Mucosa of gallbladder (tissue), 1 donor: ENCODE measurements around the gene PLPP3. TPM values are rescaled to one million over a fixed set of nuclear protein-coding genes. Genes with fewer than 3 reads are reported as not detected.

ENCODE experiments used
- DNase-seq: peaks from one replicate; pipeline ENCODE4 v3.0.0-alpha.2; 2020; ENCODE audit warnings: low spot score
- total RNA-seq: library from RNA; stranded (reverse); gene quantifications from one replicate; pipeline ENCODE4 v1.2.1, GENCODE V29; 2021
- donor health status: DM: no; HTN: no; CAD: no.

PLPP3 gene
- total RNA-seq, 1 donor from 2014 or later: 68.2 TPM

DNA sequence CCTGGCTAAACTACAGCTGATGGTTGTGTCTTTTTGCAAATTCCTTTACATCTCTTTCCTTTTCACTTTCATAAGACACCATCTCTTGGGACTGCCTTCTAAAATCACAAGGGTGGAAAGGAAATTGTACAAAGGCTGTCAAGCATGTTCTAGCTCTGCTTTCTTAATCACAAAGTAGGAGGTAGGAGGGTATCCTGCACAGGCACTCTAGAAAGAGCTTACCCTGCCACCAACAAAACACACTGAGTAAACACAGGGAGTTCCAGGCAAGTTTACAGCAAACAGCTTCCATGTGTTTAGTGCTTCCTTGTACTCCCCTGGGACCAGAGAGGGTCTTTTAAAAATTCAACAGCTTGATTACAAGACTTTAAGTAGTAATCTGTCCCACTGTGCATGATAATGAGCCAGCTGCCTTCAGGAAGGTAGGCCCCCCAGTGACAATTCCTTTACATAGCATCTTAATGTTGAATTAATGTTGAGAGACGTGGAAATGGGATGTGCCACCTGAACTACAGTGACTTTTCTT, 2.4 kb downstream of the PLPP3 start:
- DNase-seq: no peak

DNA sequence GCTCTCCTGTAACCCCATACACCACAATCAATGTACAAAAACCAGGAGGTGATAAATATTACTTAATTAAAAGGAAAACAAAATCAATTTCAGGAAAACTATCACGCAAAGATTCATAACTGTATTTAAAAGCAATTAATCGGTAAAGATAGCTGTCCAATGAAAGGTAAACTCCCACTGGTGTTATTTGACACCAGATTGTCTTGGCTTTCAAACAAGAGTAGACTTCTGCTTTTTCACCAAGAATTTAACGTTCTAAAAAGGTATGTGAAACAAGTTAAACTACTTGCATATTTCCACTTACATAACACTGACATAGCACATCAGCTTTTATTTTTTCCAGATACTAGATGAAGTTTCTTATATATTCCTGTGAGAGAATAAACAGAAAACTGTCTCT, 3.5 kb downstream of the PLPP3 start:
- DNase-seq: no peak

DNA sequence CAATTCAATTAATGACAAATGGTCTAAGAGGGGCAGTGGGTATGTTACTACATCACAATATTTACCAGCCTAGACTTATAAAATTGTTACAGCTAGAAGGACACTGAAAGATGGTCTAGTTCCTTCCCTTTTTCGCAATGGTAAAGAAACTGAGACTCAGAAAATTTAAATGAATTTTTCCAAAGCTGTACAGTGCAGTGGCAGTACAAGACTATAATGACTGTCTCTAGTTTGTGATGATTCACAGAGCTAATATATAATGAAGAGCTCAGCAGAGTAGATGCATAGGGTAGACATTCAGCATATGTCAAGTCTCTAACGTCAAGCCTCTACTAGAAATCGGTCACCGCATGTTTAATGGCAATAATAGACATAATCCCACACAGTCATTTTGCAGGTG, 4.6 kb downstream of the PLPP3 start:
- no peak for DNase-seq

DNA sequence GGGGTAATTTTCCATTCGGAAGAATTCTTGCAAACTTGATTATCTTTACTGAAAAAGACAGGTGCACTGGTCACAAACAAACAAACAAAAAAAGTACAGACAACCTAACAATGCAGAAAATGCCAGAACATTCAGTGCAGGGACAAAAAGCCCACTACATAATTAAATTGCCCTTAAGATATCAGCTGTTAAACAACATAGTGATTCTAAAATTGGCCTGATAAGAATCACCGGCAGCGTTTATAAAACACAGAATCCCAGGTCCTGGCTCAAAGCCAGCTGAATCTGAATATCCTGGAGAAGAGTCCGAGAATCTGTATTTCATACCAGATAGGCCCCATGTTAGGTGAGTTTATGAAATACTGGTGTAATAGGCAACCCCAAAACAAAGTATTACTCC, 6.1 kb downstream of the PLPP3 start:
- DNase-seq: no peak

DNA sequence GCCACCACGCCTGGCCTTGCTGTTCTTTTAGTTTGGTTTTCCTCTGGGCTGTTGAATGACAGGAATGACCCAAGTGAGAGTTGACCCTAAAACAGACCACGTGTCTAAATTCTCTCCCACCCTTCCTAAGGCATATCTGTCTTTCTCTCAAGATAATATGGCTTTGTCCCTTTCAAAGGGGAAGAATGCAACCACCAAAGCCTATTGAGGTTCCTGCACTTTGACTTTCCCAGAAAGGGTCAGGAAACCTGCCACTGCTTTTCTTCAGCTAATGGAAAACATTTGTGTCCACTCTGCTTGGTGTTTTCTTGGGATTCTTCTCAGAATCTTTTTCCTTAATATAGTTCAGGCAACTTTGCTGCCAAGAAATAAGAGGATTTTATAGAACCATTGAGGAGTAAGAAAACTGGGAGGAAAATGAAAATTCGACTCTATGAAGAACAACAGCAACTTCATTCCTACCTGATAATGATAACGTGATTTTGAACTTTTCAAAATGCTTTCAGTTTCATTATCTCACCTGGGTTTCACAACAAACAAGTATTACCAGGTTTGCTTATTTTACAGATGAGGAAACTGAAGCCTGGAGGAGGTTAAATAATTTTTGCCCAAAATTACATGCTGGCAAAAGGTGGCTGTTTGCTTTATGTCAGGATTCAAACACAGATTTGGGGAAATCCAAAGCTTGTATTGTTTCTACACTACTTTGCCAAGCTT, 6.9 kb downstream of the PLPP3 start:
- no peak for DNase-seq

DNA sequence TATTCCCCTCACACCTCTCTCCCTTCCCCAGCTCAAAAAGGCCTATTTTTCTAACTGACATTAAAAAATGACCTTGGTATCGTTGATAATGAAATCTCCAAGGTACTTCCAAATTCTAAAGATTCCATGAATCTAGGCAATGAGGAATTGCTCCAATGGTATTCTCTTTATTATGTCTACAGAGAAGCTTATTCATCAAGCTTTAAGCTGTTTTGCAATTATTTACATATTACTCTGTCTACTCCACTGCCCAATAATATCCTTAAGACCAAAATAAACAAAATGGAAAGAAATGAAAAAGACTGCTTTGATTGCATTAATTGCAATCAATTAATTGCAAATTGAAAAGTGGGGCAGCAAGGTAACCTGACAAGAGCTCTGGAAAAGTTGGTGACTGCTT, 7.9 kb downstream of the PLPP3 start:
- no peak for DNase-seq

DNA sequence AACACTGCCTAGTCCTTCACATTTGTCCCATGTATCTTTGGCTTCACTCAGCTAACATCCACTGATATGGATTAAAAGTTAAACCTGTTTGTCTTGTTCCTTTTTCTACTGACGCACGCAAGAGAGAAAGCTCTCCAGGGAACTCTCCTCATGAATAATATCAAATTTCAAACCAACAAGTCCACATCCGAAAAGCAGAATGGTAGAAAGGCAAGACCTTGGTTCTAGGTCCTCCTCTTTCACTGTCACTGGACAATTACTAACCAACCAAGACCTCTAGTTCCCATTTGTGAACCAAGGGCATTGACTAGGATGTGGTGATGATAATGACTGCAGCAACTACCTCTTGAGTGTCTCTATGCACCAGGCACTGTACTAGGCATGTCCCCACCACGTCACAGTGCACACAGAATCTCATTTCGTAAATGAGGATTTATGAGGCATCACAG, 8.4 kb downstream of the PLPP3 start:
- DNase-seq: no peak

DNA sequence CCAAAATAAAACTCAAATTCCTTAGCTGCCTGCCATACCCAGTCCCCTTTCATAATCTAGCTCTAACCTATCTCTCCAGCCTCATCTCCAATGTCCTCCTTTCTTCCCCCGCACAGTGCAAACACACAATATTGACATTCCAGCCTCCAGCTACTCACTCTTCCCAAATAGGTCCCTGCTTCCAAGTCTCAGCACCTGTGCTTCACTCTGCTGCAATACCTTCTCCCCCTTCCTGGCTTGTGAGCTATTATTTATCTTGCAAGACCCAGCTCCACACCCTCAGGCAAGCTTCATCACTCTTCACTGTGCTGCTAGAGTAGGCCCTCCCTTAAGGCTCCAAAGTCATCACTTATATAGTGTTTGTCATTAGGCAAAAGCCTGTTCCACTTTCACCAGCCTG, 9.7 kb downstream of the PLPP3 start:
- no peak for DNase-seq

DNA sequence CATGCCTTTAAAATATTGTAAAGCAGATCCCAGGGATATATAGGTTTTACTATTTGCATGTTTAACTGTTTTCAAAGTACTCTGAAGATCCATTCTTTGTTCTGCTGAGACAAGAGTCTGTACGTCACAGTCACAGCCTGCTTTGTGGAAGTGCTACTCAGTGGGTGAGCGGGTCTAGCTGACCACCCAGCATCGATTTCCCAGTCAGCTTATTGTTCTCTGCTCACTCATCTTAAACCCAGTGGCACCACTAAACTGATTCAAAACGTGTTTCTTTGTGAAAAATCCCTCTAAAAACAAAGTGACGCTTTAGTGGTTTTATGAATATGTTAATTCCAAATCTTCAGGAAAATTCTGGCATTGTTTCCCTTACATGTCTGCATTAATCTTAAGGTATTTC, 12.4 kb downstream of the PLPP3 start:
- DNase-seq: no peak

DNA sequence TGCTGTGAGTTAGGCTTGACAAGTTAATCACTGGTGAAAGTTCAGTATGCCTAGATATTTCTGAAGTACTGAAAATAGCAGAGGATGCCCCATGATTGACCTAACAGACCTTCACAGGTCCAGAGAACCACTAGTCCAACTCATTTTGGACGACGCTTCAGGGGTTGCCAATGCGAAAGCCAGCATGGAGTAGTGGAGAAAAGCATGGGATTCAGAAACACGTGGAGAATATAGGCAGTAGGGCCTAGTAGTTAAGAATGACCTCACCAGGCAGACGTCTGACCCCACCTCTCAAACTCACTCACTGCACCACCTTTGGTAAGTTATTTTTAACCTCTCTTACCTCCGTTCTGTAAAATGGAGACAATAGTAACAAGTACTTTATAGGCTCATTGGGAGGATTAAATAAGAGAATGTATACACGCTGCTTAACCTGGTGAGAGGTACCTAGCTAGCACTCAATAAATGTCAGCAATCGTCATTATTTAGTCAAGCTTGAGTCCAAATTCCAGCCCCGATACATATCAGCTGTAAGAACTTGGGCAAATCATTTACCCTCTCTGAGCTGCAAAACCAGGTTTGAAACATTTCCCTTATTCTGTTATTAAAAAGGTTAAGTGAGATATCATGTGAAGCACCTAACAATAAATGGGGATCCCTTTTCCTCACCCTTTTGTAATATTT, 13.2 kb downstream of the PLPP3 start:
- DNase-seq: no peak

DNA sequence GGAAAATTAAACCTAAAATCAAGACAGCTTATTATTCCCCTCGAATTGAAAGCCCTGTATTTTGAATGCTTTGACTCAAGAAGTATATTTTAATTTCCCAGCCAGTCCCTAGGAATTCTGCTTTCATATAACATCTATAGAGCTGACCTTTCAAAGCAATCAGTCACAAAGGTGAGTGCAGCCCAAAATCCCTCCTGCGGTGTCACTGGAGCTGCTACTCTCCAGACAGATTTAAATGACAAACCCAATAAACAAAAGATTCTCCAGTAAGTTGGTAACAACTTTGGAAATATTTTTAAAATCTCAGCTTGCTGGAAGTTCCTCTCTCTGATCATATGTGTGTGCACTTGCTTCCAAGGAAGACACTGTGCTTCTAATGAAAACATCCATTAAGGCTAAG, 14.7 kb downstream of the PLPP3 start:
- no peak for DNase-seq

DNA sequence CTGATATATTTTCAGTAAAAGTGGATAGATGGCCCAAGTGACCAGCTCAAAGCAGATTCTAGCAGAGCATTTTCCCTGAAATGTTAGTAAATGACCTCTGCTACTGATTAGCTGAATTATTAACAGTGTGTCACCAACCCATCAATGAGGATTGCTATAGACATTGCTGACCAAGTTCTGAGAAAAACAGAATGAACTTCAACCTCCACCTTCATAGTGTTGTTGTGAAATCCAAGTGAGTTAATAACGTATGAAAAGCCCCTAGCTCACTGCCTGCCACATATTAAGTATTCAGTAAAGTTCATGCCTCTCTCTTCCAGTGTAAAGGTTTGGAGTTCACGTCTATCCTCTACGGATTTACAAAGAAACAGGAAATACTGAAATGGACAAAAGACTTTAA, 15.8 kb downstream of the PLPP3 start:
- DNase-seq: no peak

DNA sequence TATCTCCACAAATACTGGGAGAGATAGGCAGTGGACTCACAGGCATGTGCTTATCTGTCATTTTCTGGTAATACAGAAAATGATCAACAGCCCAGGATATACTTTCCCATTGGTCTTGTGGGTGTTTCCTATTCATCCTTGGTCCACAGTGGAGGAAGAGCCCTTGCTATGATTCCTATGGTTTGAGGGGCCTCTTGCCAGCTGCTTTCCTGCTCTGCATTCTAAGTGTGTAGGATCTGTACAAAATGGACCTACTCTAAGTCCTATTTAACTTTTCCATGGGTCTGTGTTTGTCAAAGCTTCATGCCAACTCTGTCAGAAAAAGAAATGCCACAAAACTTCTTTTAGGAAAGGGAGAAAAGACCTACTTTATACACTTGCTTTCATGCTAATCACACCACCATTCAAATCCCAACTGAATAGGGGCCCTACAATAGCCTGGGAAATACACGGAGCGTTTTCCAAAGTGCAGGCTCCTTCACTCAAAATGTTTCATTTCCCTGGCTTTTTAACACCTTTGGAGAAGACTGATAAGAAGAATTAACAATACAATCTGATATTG, 16.4 kb downstream of the PLPP3 start:
- no peak for DNase-seq

DNA sequence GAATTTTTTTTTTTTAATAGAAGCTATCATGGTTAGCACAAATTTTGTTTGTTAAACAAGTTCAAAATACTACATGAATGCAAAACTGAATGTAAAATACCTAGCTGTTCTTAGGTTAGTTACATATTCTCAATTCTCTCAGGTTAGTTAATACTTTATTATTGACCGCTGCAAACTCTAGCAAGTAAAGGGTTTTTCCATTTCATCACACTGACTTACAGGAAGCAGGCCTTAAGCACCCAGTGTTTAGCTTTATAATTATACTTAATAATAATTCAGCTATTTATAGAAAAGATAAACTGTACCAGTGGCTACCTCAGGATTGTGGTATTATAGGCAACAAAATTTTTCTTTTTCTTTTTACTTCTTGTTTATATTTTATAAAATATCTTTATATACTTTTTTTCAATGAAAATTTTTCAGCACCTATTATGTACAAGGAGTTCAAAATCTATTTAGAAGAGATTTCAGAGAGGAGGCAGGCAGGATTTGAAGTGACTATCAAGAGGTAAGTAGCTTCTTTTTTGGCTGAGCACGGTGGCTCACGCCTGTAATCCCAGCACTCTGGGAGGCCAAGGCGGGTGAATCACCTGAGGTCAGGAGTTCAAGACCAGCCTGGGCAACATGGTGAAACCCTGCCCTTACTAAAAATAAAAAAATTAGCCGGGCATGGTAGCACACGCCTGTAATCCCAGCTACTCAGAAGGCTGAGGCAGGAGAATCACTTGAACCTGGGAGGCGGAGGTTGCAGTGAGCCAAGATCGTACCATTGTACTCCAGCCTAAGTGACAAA, 17.9 kb downstream of the PLPP3 start:
- DNase-seq: no peak

DNA sequence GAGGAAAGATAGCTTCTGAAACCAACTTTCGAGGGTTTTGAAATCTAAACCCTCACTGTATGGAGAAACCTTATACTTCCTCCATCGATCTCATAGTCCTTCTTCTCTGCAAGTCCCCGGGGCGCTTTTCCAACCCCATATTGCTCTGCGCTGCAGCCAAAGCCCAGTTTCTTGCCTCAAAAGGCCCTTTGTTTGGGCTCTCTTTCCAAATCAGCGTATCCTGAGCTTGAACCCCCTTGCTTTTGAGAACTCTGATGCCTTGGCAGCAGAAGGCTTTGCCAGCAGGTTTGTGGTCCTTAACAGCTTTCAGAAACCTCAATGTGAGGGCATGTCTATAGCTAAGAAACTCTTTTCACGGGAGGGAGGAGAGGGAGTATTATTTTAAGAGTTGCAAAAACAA, 21.6 kb downstream of the PLPP3 start:
- DNase-seq: no peak

DNA sequence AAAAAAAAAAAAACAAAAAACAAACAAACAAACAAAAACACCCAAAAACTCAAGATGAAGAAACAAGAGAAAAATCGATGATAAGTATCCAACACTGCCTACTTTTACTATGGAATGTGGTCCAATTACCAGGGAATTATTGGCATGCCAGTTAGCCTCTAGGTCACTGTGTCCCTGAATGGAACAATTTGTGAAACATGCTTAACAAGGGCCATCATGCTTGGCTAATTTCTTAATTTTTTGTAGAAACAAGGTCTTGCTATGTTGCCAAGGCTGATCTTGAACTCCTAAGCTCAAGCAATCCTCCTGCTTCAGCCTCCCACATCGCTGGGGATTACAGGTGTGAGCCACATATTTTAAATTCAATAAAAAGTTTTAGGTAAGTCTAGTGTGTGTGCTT, 23.9 kb downstream of the PLPP3 start:
- DNase-seq: no peak

DNA sequence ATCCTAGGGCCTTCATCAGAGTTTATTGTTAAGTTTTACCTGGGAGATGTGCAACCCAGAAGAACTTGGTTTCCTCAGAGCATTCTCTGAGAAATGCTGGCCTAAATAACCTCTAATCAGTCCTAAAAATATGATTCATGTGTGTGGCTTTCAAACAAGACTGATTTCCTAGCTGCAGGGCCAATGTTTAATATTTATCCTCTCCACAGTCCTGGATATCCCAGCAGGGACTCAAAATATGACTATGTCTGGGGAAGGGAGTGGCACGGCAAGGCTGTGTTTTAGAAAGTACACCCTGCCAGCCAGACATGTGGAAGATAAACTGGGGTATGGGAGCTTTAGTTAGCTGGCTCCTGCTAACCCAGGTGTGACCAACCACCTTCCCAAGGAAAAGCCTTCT, 26.3 kb downstream of the PLPP3 start:
- no peak for DNase-seq

DNA sequence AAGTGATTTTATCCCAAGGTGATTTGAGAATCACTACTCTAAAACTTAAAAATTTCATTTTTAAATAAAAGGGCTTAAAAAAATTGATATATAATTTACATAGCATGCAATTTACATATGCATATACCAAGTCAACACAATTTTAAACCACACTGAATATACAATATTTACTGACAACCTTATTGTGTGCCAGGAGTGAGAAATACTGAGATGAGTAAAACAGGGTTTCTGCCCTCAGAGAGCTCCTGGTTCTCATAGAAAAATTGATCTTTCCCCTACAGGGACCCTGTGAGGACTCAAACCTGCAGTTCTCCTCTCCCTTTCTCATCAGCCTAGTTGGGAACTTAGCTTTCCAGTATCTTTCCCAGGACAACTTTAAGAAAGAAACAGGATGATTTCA, 27.0 kb downstream of the PLPP3 start:
- DNase-seq: no peak

DNA sequence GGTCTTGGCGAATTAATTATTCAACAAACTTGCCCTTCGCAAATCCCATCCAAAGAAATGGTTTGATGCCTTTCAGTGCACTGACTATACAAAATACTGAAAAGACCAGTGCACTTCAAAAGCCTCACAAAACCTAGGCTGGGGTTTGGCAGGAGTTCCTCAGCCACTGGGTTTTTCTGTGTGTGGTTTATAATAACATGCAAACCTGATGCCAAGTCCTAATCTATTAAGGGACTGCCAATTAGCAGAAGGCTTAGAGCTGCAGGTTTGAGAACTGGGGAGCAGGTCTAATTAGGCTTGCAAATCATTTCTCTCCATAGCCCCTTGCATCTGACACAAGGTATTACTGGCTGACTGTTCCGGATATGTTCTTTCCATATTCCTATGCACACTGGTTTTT, 27.7 kb downstream of the PLPP3 start:
- no peak for DNase-seq

DNA sequence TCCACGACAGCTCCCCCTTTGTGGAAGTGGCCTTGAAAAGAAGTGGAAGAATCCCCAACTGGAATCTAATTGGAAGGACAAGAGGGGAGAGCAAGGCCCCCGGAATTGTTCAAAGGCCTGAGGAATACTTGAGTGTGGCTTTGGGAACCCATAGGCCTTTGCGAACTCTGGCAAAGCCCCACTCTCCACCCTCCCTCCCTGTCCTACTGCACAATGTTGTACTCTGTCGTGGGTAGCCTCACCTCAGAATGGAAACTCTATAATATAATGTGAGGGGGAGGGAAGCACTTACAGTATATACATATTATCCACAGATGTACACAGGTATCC, 28.5 kb downstream of the PLPP3 start:
- no peak for DNase-seq

DNA sequence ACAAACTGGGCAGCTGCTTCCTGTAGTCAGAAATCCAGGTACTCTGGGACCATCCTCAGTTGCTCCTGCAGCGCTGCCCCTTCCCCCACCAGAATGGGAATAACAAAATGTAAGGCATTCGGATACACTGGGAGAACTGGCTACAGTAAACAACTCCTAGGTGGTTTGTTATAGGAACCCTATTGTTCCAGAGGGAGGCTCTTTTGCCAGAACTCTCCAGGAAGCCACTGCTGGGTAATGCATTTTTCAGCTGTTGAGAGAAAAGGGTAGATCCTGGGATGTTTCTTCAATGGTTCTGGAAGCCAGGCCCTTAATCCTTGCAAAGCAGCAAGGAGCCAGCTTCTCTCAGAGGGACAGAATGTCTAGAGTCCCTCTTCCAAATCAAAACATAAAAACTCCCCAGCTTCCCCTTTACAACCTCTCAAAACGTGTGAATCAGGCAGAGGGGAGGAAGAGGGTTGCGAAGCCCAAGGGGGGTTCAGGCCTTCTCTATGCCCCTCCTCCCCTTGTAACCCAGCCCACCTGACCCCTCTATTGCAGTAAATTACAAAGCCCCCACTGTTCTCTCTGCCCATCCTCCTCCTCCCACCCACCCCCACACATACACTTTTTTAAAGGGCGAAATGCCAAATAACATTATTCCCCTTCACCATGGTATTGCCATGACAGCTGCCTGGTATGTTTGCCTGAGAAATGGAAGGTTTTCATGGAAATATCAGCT, 29.1 kb downstream of the PLPP3 start:
- no peak for DNase-seq

DNA sequence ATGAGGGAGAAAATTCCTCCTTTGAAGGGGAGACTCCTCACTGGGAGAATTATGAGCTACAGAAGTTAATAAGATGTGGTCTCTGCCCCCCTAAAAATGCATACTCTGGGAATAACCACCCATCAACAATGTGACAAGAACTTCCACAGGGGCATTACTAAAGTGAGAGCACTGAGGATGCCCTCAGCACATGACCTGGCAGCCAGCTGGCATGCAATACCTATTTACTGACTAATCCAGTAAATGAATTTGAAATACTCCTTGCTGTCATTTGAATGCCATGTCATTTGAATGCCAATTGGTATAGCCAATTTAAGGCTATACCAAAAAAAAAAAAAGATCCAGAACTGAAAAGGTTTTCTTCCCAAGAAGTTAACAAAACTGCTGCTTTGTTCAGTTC, 30.8 kb downstream of the PLPP3 start:
- no peak for DNase-seq
